Thoracic aorta (tissue), 2 donors: Measurements from ENCODE around the gene PLBD1. TPM values are rescaled to one million over a fixed set of nuclear protein-coding genes. Genes with fewer than 3 reads are reported as not detected.

Source experiments
- ATAC-seq: fragments of 150-250 bp; one replicate; pipeline ENCODE4 v1.8.0; 2017; ENCODE audit warnings: low read depth; ENCODE audit not compliant: insufficient number of reproducible peaks, low FRiP score
- DNase-seq: peaks from one replicate; pipeline ENCODE4 v3.0.0-alpha.2; 2020; ENCODE audit warnings: low spot score
- H3K27ac ChIP-seq, 2 donors: fragments of 200-600 bp; sonication (generic); 1 replicate in 1 of 2; 2 replicates in 1 of 2; pipeline ENCODE4 v1.5.1; 2016; ENCODE audit warnings: mild to moderate bottlenecking in 2 of 2, moderate library complexity in 2 of 2
- H3K27me3 ChIP-seq: fragments of 200-600 bp; sonication (generic); replicated peaks from 2 replicates; pipeline ENCODE4 v1.6.0; 2016; ENCODE audit warnings: mild to moderate bottlenecking; ENCODE audit not compliant: insufficient read depth
- H3K36me3 ChIP-seq: fragments of 200-600 bp; sonication (generic); one replicate; pipeline ENCODE4 v1.5.1; 2016
- H3K4me1 ChIP-seq, 2 donors: fragments of 200-600 bp; sonication (generic); 1 replicate in 1 of 2; 2 replicates in 1 of 2; pipeline versions ENCODE4 v1.5.1 to v1.6.0; 2016; ENCODE audit warnings: low read depth in 2 of 2, mild to moderate bottlenecking in 1 of 2; ENCODE audit not compliant: control insufficient read depth in 1 of 2
- H3K4me3 ChIP-seq: fragments of 200-600 bp; sonication (generic); 2 replicates; pipeline ENCODE4 v1.5.1; 2016; ENCODE audit warnings: mild to moderate bottlenecking
- H3K9me3 ChIP-seq: fragments of 200-600 bp; sonication (generic); 2 replicates; pipeline ENCODE4 v1.5.1; 2016
- total RNA-seq, 2 donors: library from RNA; depleted of rRNA; stranded (reverse); fragments of >200 nt; gene quantifications; one replicate each; pipeline versions ENCODE4 v1.1.0 to v1.2.3, GENCODE V29; 2016
- TF ChIP-seq, protein P1 (sequence below): fragments of 200-600 bp; sonication (generic); IDR thresholded peaks from one replicate; pipeline ENCODE4 v1.5.1; 2019; ENCODE audit warnings: antibody characterized with exemption

PLBD1 gene
- total RNA-seq, 2 donors from 2014 or later: 7.0 to 12.8 TPM

DNA sequence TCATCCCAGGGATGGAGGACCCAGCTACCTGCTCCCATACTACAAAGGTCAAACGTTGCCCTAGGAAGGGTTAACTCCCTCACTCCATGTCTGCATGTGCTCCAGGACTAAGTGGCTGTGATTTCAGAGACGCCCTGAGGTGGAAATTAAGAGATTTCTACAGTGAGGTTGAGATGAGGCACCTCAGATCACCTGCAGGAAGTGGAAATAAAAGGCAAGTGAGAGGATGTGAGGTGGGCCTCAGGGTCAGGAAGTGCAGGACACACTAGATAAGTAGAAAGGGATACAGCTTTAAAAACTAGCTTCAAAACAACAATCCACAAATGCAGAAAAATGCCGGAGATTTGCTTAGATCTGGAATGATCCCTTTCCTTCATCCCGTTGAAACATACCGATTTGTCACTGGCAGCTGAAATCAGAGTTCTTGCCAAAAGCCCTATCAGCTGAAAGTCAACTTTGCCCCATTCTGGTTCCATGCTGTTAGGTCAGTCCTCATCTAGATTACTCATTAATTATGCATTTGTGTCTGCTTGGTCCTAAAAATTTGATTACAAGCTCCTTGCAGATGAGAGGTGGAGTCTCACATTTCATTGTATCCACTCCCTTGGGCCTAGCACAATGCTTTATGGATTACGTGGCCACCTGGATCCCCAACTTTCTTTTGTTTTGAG, 6.6 kb downstream of the PLBD1 start:
- Histone ChIP-seq H3K4me3 (no peak overlapping the region), H3K4me1 (peaks cover 7 to 8% of the 10 kb centered on the region in 2 donors), H3K9me3 (no peaks in the 10 kb centered on the region), H3K36me3 (no peaks in the 10 kb centered on the region), H3K27ac (no peak overlapping the region), H3K27me3 (no peaks in the 10 kb centered on the region)
- no peak for DNase-seq
- no peak for ATAC-seq
- TF ChIP-seq, protein P1, sequence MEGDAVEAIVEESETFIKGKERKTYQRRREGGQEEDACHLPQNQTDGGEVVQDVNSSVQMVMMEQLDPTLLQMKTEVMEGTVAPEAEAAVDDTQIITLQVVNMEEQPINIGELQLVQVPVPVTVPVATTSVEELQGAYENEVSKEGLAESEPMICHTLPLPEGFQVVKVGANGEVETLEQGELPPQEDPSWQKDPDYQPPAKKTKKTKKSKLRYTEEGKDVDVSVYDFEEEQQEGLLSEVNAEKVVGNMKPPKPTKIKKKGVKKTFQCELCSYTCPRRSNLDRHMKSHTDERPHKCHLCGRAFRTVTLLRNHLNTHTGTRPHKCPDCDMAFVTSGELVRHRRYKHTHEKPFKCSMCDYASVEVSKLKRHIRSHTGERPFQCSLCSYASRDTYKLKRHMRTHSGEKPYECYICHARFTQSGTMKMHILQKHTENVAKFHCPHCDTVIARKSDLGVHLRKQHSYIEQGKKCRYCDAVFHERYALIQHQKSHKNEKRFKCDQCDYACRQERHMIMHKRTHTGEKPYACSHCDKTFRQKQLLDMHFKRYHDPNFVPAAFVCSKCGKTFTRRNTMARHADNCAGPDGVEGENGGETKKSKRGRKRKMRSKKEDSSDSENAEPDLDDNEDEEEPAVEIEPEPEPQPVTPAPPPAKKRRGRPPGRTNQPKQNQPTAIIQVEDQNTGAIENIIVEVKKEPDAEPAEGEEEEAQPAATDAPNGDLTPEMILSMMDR: no peak

DNA sequence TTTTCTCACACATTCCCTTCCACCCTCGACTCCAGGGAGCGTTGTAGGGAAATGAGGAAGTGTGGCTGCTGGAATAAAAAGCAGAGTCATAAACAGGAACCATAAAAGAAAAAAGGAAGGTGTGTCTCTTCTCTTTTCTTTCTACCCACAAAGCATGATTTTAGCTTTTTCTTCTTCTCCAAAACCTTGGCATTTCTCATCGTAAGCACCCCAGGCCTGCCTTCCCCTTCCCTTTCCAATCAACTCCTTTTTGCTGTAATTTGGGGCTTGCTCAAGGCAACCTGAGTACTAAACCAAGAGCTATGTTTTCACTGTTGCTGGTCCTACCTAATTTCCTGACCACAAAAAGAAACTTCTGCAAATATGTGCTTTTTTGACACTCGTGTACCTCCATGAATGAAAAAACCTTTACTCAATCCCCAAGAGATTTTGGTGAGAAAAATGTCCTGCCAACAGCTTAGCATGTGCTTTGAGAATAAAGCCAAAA, 9.2 kb downstream of the PLBD1 start:
- no peaks in the 10 kb centered on the region for H3K36me3 ChIP-seq
- H3K27me3 ChIP-seq: no peaks in the 10 kb centered on the region
- H3K27ac ChIP-seq: no peak overlapping the region
- ATAC-seq (no peak), DNase-seq (no peak)
- peaks cover 8 to 21% of the 10 kb centered on the region in 2 donors for H3K4me1 ChIP-seq
- H3K9me3 ChIP-seq: no peaks in the 10 kb centered on the region
- TF ChIP-seq, protein P1: no peak
- H3K4me3 ChIP-seq: no peak overlapping the region

DNA sequence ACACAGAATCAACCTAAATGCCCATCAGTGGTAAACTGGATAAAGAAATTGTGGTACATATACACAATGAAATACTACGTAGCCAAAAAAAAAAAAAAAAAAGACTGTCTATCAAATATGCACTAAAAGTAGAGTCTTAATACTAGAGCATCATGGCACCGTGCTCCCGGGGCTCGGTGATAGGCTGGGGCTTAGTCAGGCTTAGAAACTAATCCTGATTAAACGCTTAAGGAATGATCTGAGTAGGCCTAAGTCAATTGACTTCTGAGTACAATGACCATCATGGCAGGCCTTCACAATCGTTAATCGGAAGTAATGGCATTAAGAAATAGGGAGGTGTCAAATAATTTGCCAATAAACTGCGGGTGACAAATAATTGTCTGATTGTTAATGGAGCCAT, 9.7 kb downstream of the PLBD1 start:
- Histone ChIP-seq H3K9me3 (no peaks in the 10 kb centered on the region), H3K27me3 (no peaks in the 10 kb centered on the region), H3K4me1 (peaks cover 8 to 21% of the 10 kb centered on the region in 2 donors), H3K36me3 (no peaks in the 10 kb centered on the region), H3K27ac (no peak overlapping the region), H3K4me3 (no peak overlapping the region)
- TF ChIP-seq, protein P1: no peak
- ATAC-seq (no peak), DNase-seq (no peak)

DNA sequence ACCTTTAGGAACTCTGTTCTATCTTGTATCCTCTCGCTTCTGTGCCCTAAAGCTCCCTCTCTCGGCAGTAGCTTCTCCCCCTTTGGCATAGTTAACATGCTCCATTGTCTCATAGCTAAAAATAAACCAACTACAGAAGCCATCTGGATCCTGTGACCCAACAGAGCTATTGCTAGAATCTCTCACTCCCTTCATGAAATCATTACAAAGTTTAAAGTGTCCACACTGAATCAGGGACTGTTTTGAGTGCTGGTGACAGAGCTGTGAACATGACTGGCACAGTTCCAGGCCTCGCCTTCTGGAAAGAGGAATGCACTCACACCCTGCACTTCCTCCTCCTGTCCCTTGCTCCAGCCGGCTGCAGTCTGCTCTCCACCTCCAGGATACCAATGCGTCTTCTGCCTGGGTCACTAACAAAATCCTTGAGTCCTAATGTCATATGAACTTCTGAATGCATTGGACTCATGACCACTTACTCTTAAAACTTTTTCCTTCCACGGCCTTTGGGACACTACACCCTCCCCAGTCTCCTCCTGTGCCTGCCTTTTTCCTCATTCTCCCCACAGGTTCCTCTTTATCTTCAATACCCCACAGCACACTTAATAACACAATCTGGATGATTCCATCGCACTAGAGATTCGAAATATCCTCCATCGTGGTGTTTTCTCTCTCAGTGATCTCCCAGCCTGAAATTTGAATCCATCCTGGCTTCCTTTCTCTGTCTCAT, 13.2 kb downstream of the PLBD1 start:
- Histone ChIP-seq H3K4me1 (peaks cover 8 to 21% of the 10 kb centered on the region in 2 donors), H3K4me3 (peak overlapping the region; percentile 13), H3K27ac (peak overlapping the region; percentile 9 to 23), H3K36me3 (no peaks in the 10 kb centered on the region), H3K27me3 (no peaks in the 10 kb centered on the region), H3K9me3 (no peaks in the 10 kb centered on the region)
- ATAC-seq: peak; percentile 51
- TF ChIP-seq, protein P1: no peak
- peak; percentile 51 for DNase-seq

DNA sequence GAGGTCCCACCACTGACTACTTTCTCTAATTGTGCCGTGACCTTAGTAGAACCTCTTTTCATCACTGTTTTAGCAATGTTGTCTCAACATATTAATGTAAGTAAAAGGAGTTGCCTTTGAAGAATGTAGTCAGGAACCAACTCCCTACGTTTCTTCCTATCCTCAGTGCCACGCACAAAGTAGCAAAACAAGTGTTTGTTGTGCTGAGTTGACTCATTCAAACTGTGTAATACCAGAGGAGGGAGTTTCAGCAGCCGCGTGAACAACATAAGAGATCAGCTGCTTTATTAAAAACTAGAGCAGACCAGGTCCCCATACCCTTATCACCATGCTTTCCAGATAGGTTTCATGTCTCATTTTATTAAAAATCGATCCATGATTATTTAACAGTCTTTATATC, 19.1 kb downstream of the PLBD1 start:
- Histone ChIP-seq H3K27ac (no peak overlapping the region), H3K27me3 (no peaks in the 10 kb centered on the region), H3K4me1 (no peaks in the 10 kb centered on the region), H3K4me3 (no peak overlapping the region), H3K9me3 (no peaks in the 10 kb centered on the region), H3K36me3 (no peaks in the 10 kb centered on the region)
- no peak for ATAC-seq
- TF ChIP-seq, protein P1: no peak
- no peak for DNase-seq
